Measurements from ENCODE around the gene TMEM208.

The TMEM208 gene

GRCh38 chr16:67213197-67214019 is 13.5 kb upstream of the TMEM208 start:
- Histone ChIP-seq H3K4me3 (ENCODE audit: low read length) (no peak overlapping the region), H3K4me1 (ENCODE audit: control insufficient read depth, low read depth, low read length) (no peaks in the 10 kb centered on the region), H3K27me3 (ENCODE audit: control insufficient read depth, insufficient read depth, low read length) (peaks cover 5% of the 10 kb centered on the region), H3K9ac (ENCODE audit: low read length) (no peak overlapping the region), H3K9me3 (ENCODE audit: control insufficient read depth, low read depth, low read length) (no peaks in the 10 kb centered on the region), H3K27ac (ENCODE audit: low read length) (no peak overlapping the region), H3K36me3 (ENCODE audit: control insufficient read depth, low read depth, low read length) (no peaks in the 10 kb centered on the region)

GRCh38 chr16:67215706-67216105 is 11.2 kb upstream of the TMEM208 start:
- Histone ChIP-seq H3K9me3 (ENCODE audit: control insufficient read depth, low read depth, low read length) (no peaks in the 10 kb centered on the region), H3K36me3 (ENCODE audit: control insufficient read depth, low read depth, low read length) (no peaks in the 10 kb centered on the region), H3K27me3 (ENCODE audit: control insufficient read depth, insufficient read depth, low read length) (peaks cover 8% of the 10 kb centered on the region), H3K4me3 (ENCODE audit: low read length) (no peak overlapping the region), H3K27ac (ENCODE audit: low read length) (no peak overlapping the region), H3K4me1 (ENCODE audit: control insufficient read depth, low read depth, low read length) (no peaks in the 10 kb centered on the region), H3K9ac (ENCODE audit: low read length) (no peak overlapping the region)

GRCh38 chr16:67216612-67217490 is 10.1 kb upstream of the TMEM208 start:
- Histone ChIP-seq H3K4me1 (ENCODE audit: control insufficient read depth, low read depth, low read length) (no peaks in the 10 kb centered on the region), H3K36me3 (ENCODE audit: control insufficient read depth, low read depth, low read length) (no peaks in the 10 kb centered on the region), H3K9me3 (ENCODE audit: control insufficient read depth, low read depth, low read length) (no peaks in the 10 kb centered on the region), H3K4me3 (ENCODE audit: low read length) (no peak overlapping the region), H3K27ac (ENCODE audit: low read length) (no peak overlapping the region), H3K9ac (ENCODE audit: low read length) (no peak overlapping the region), H3K27me3 (ENCODE audit: control insufficient read depth, insufficient read depth, low read length) (peaks cover 8% of the 10 kb centered on the region)

GRCh38 chr16:67223992-67224391 is 2.9 kb upstream of the TMEM208 start:
- no peak overlapping the region for H3K9ac ChIP-seq (ENCODE audit: low read length)
- H3K36me3 ChIP-seq (ENCODE audit: control insufficient read depth, low read depth, low read length), result peaks cover 8% of the 10 kb centered on the region
- H3K27me3 ChIP-seq (ENCODE audit: control insufficient read depth, insufficient read depth, low read length), result peaks cover 4% of the 10 kb centered on the region
- H3K4me1 ChIP-seq (ENCODE audit: control insufficient read depth, low read depth, low read length), result peaks cover 4% of the 10 kb centered on the region
- no peaks in the 10 kb centered on the region for H3K9me3 ChIP-seq (ENCODE audit: control insufficient read depth, low read depth, low read length)
- H3K4me3 ChIP-seq (ENCODE audit: low read length), result no peak overlapping the region
- no peak overlapping the region for H3K27ac ChIP-seq (ENCODE audit: low read length)

GRCh38 chr16:67226295-67226803 is 581 bp upstream of the TMEM208 start:
- no peak overlapping the region for H3K9ac ChIP-seq (ENCODE audit: low read length)

GRCh38 chr16:67227567-67227921 is 614 bp downstream of the TMEM208 start:
- Histone ChIP-seq H3K27ac (ENCODE audit: low read length) (no peak overlapping the region), H3K27me3 (ENCODE audit: control insufficient read depth, insufficient read depth, low read length) (no peaks in the 10 kb centered on the region), H3K36me3 (ENCODE audit: control insufficient read depth, low read depth, low read length) (peaks cover 38% of the 10 kb centered on the region), H3K9me3 (ENCODE audit: control insufficient read depth, low read depth, low read length) (no peaks in the 10 kb centered on the region), H3K4me3 (ENCODE audit: low read length) (peak overlapping the region; percentile 88), H3K4me1 (ENCODE audit: control insufficient read depth, low read depth, low read length) (peaks cover 4% of the 10 kb centered on the region), H3K9ac (ENCODE audit: low read length) (peak overlapping the region; percentile 70)

More at GRCh38 chr16:67226295-67226803, 581 bp upstream of the TMEM208 start:
- Histone ChIP-seq H3K9me3 (ENCODE audit: control insufficient read depth, low read depth, low read length) (no peaks in the 10 kb centered on the region), H3K36me3 (ENCODE audit: control insufficient read depth, low read depth, low read length) (peaks cover 32% of the 10 kb centered on the region), H3K4me3 (ENCODE audit: low read length) (peak overlapping the region; percentile 88), H3K4me1 (ENCODE audit: control insufficient read depth, low read depth, low read length) (peaks cover 4% of the 10 kb centered on the region), H3K27ac (ENCODE audit: low read length) (no peak overlapping the region), H3K27me3 (ENCODE audit: control insufficient read depth, insufficient read depth, low read length) (no peaks in the 10 kb centered on the region)

GRCh38 chr16:67228034-67228785 is 1.3 kb downstream of the TMEM208 start:
- Histone ChIP-seq H3K27ac (ENCODE audit: low read length) (no peak overlapping the region), H3K4me3 (ENCODE audit: low read length) (peak overlapping the region; percentile 88), H3K4me1 (ENCODE audit: control insufficient read depth, low read depth, low read length) (peaks cover 4% of the 10 kb centered on the region), H3K9ac (ENCODE audit: low read length) (peak overlapping the region; percentile 70), H3K9me3 (ENCODE audit: control insufficient read depth, low read depth, low read length) (no peaks in the 10 kb centered on the region), H3K36me3 (ENCODE audit: control insufficient read depth, low read depth, low read length) (peaks cover 39% of the 10 kb centered on the region), H3K27me3 (ENCODE audit: control insufficient read depth, insufficient read depth, low read length) (no peaks in the 10 kb centered on the region)

- Histone ChIP-seq H3K9ac (ENCODE audit: low read length) (no peak overlapping the region), H3K9me3 (ENCODE audit: control insufficient read depth, low read depth, low read length) (no peaks in the 10 kb centered on the region), H3K4me1 (ENCODE audit: control insufficient read depth, low read depth, low read length) (peaks cover 4% of the 10 kb centered on the region), H3K36me3 (ENCODE audit: control insufficient read depth, low read depth, low read length) (peaks cover 43% of the 10 kb centered on the region), H3K27me3 (ENCODE audit: control insufficient read depth, insufficient read depth, low read length) (no peaks in the 10 kb centered on the region), H3K4me3 (ENCODE audit: low read length) (no peak overlapping the region), H3K27ac (ENCODE audit: low read length) (no peak overlapping the region)
Observed at GRCh38 chr16:67228905-67229304, 2.0 kb downstream of the TMEM208 start.

GRCh38 chr16:67229906-67230808 is 3.2 kb downstream of the TMEM208 start:
- peaks cover 43% of the 10 kb centered on the region for H3K36me3 ChIP-seq (ENCODE audit: control insufficient read depth, low read depth, low read length)
- no peak overlapping the region for H3K27ac ChIP-seq (ENCODE audit: low read length)
- H3K4me1 ChIP-seq (ENCODE audit: control insufficient read depth, low read depth, low read length), result peaks cover 4% of the 10 kb centered on the region

GRCh38 chr16:67230809-67231660 is 4.1 kb downstream of the TMEM208 start:
- Histone ChIP-seq H3K36me3 (ENCODE audit: control insufficient read depth, low read depth, low read length) (peaks cover 43% of the 10 kb centered on the region), H3K27me3 (ENCODE audit: control insufficient read depth, insufficient read depth, low read length) (no peaks in the 10 kb centered on the region), H3K9ac (ENCODE audit: low read length) (no peak overlapping the region), H3K27ac (ENCODE audit: low read length) (no peak overlapping the region), H3K4me1 (ENCODE audit: control insufficient read depth, low read depth, low read length) (peaks cover 4% of the 10 kb centered on the region), H3K9me3 (ENCODE audit: control insufficient read depth, low read depth, low read length) (no peaks in the 10 kb centered on the region), H3K4me3 (ENCODE audit: low read length) (no peak overlapping the region)

More at GRCh38 chr16:67229906-67230808, 3.2 kb downstream of the TMEM208 start:
- Histone ChIP-seq H3K4me3 (ENCODE audit: low read length) (no peak overlapping the region), H3K27me3 (ENCODE audit: control insufficient read depth, insufficient read depth, low read length) (no peaks in the 10 kb centered on the region), H3K9ac (ENCODE audit: low read length) (no peak overlapping the region), H3K9me3 (ENCODE audit: control insufficient read depth, low read depth, low read length) (no peaks in the 10 kb centered on the region)

Measured in iPS-18a (cell line).